ENCODE results near the gene PDIA5.

DNA sequence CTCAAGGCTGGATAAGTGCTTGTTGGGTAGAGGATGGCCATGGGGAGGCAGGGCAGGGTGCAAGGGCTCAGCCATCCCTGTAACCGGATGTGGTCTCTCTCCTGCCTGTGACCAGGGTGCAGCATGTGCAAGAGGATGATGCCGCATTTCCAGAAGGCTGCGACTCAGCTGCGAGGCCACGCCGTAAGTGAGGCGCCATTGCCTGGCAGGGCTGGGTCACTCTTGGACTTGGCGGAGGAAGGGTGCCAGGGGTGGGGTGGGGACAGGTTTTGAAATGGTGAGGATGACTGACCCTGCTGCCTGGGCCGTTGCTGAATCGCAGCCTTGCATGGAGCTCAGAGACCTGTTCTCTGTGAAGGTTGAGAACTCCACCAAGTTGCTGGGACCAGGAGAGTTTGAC lies 49.3 kb downstream of the PDIA5 start:
- TF ChIP-seq, protein P1, sequence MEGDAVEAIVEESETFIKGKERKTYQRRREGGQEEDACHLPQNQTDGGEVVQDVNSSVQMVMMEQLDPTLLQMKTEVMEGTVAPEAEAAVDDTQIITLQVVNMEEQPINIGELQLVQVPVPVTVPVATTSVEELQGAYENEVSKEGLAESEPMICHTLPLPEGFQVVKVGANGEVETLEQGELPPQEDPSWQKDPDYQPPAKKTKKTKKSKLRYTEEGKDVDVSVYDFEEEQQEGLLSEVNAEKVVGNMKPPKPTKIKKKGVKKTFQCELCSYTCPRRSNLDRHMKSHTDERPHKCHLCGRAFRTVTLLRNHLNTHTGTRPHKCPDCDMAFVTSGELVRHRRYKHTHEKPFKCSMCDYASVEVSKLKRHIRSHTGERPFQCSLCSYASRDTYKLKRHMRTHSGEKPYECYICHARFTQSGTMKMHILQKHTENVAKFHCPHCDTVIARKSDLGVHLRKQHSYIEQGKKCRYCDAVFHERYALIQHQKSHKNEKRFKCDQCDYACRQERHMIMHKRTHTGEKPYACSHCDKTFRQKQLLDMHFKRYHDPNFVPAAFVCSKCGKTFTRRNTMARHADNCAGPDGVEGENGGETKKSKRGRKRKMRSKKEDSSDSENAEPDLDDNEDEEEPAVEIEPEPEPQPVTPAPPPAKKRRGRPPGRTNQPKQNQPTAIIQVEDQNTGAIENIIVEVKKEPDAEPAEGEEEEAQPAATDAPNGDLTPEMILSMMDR (optimal IDR thresholded peaks at IDR 0.05 in 1 of 3, IDR thresholded peaks at IDR 0.05 in 1 of 3, conservative IDR thresholded peaks at IDR 0.05 in 1 of 3; ENCODE audit: extremely low read depth in 1 of 3, insufficient read depth in 2 of 3, low read length in 3 of 3) = no peak
- no peak for TF ChIP-seq EZH2 (IDR thresholded peaks at IDR 0.05; ENCODE audit: low read length)

Data from keratinocyte (primary cell).